ENCODE results near the gene CIITA.
"Not testable (repeated sequence)": the region's sequence is repeated elsewhere in the genome, so short reads cannot be mapped to it uniquely, and the experiment has no call there.

The CIITA gene
- total RNA-seq: 0.95 to 14.2 (median 6.2) reads per million in 4 donors

GRCh38 chr16:10876799-10877341 is at the start of gene CIITA:
Gene CIITA (plus strand): TSS chr16:10877202. CDS start chr16:10877331, 129 bp downstream.
- peak in 1 of 5 donors; percentile 93 for DNase-seq

- DNase-seq: no peak
Observed at GRCh38 chr16:10827691-10828341, 49.2 kb upstream of the CIITA start.

- DNase-seq: no peak
Observed at GRCh38 chr16:10828851-10829366, 48.1 kb upstream of the CIITA start.

- DNase-seq: not testable (repeated sequence)
Observed at GRCh38 chr16:10829390-10830098, 47.5 kb upstream of the CIITA start.

GRCh38 chr16:10830240-10830639 is 46.8 kb upstream of the CIITA start:
- DNase-seq: not testable (repeated sequence)

GRCh38 chr16:10831894-10832886 is 44.8 kb upstream of the CIITA start:
- no peak for DNase-seq

- no peak for DNase-seq
Observed at GRCh38 chr16:10833271-10833670, 43.7 kb upstream of the CIITA start.

GRCh38 chr16:10834130-10834529 is 42.9 kb upstream of the CIITA start:
- no peak for DNase-seq

- DNase-seq: no peak
Observed at GRCh38 chr16:10834766-10835165, 42.2 kb upstream of the CIITA start.

GRCh38 chr16:10835281-10835931 is 41.6 kb upstream of the CIITA start:
- peak in 1 of 5 donors; percentile 72 for DNase-seq

- no peak for DNase-seq
Observed at GRCh38 chr16:10836174-10836853, 40.7 kb upstream of the CIITA start.

GRCh38 chr16:10838621-10839278 is 38.3 kb upstream of the CIITA start:
- no peak for DNase-seq

- DNase-seq: no peak
Observed at GRCh38 chr16:10839279-10839666, 37.7 kb upstream of the CIITA start.

- DNase-seq: no peak
Observed at GRCh38 chr16:10840703-10841102, 36.3 kb upstream of the CIITA start.

GRCh38 chr16:10846213-10846998 is 30.6 kb upstream of the CIITA start:
- DNase-seq: no peak

GRCh38 chr16:10847176-10847575 is 29.8 kb upstream of the CIITA start:
- DNase-seq: no peak

GRCh38 chr16:10849736-10850477 is 27.1 kb upstream of the CIITA start:
- no peak for DNase-seq

GRCh38 chr16:10850478-10850850 is 26.5 kb upstream of the CIITA start:
- no peak for DNase-seq

- no peak for DNase-seq
Observed at GRCh38 chr16:10851512-10851911, 25.5 kb upstream of the CIITA start.
